Measurements from ENCODE around the gene TDRD9. TPM values are rescaled to one million over a fixed set of nuclear protein-coding genes. Genes with fewer than 3 reads are reported as not detected.

Gene TDRD9
- total RNA-seq, 1 donor from 2014 or later, result not detected

DNA sequence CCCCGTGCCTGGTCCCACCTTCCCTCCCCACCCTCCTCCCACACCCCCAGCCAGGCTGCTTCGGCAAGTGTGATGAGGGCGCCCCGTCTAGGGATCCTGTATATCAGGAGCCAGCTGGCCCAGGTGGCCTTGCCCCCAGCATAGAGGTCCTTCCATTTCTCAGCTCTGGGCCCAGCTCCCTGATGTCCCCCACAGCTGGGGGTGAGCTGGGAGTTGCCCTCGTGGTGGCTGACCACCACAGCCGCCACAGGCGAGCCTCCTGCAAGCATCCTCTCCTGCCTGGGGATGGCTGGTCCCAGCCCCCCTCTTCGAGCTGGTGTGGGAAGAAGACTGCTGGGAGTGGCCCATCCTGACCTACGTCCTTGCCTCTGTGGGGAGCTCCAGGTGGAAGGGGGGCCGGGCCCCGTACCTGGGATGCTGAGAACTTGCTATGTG is 164.7 kb downstream of the TDRD9 start:
- Mint-ChIP-seq H3K4me1 (ENCODE audit: low read depth) (peaks cover 7% of the 10 kb centered on the region), H3K9me3 (ENCODE audit: low read depth) (no peaks in the 10 kb centered on the region), H3K27ac (no peak overlapping the region), H3K4me3 (ENCODE audit: low read depth) (no peak overlapping the region), H3K27me3 (peaks cover 9% of the 10 kb centered on the region), H3K36me3 (ENCODE audit: insufficient read depth) (no peaks in the 10 kb centered on the region)
- no peak for DNase-seq (ENCODE audit: low spot score, unreplicated experiment)
- TF ChIP-seq, protein P1, sequence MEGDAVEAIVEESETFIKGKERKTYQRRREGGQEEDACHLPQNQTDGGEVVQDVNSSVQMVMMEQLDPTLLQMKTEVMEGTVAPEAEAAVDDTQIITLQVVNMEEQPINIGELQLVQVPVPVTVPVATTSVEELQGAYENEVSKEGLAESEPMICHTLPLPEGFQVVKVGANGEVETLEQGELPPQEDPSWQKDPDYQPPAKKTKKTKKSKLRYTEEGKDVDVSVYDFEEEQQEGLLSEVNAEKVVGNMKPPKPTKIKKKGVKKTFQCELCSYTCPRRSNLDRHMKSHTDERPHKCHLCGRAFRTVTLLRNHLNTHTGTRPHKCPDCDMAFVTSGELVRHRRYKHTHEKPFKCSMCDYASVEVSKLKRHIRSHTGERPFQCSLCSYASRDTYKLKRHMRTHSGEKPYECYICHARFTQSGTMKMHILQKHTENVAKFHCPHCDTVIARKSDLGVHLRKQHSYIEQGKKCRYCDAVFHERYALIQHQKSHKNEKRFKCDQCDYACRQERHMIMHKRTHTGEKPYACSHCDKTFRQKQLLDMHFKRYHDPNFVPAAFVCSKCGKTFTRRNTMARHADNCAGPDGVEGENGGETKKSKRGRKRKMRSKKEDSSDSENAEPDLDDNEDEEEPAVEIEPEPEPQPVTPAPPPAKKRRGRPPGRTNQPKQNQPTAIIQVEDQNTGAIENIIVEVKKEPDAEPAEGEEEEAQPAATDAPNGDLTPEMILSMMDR (IDR thresholded peaks at IDR 0.05; ENCODE audit: unreplicated experiment), result no peak

GRCh38 chr14:104093366-104094055 is 165.3 kb downstream of the TDRD9 start:
- peaks cover 3% of the 10 kb centered on the region for H3K4me1 Mint-ChIP-seq (ENCODE audit: low read depth)
- peaks cover 11% of the 10 kb centered on the region for H3K27me3 Mint-ChIP-seq
- no peak for DNase-seq (ENCODE audit: low spot score, unreplicated experiment)
- H3K27ac Mint-ChIP-seq, result no peak overlapping the region
- H3K36me3 Mint-ChIP-seq (ENCODE audit: insufficient read depth), result no peaks in the 10 kb centered on the region
- H3K9me3 Mint-ChIP-seq (ENCODE audit: low read depth), result no peaks in the 10 kb centered on the region
- TF ChIP-seq, protein P1 (IDR thresholded peaks at IDR 0.05; ENCODE audit: unreplicated experiment), result no peak
- no peak overlapping the region for H3K4me3 Mint-ChIP-seq (ENCODE audit: low read depth)

- Mint-ChIP-seq H3K36me3 (ENCODE audit: insufficient read depth) (no peaks in the 10 kb centered on the region), H3K4me3 (ENCODE audit: low read depth) (no peak overlapping the region), H3K9me3 (ENCODE audit: low read depth) (no peaks in the 10 kb centered on the region), H3K27ac (no peak overlapping the region), H3K4me1 (ENCODE audit: low read depth) (peaks cover 3% of the 10 kb centered on the region), H3K27me3 (peaks cover 11% of the 10 kb centered on the region)
- TF ChIP-seq, protein P1 (IDR thresholded peaks at IDR 0.05; ENCODE audit: unreplicated experiment), result no peak
- DNase-seq (ENCODE audit: low spot score, unreplicated experiment), result no peak
These were observed 165.9 kb downstream of the TDRD9 start for GRCh38 chr14:104094056-104094708.

DNA sequence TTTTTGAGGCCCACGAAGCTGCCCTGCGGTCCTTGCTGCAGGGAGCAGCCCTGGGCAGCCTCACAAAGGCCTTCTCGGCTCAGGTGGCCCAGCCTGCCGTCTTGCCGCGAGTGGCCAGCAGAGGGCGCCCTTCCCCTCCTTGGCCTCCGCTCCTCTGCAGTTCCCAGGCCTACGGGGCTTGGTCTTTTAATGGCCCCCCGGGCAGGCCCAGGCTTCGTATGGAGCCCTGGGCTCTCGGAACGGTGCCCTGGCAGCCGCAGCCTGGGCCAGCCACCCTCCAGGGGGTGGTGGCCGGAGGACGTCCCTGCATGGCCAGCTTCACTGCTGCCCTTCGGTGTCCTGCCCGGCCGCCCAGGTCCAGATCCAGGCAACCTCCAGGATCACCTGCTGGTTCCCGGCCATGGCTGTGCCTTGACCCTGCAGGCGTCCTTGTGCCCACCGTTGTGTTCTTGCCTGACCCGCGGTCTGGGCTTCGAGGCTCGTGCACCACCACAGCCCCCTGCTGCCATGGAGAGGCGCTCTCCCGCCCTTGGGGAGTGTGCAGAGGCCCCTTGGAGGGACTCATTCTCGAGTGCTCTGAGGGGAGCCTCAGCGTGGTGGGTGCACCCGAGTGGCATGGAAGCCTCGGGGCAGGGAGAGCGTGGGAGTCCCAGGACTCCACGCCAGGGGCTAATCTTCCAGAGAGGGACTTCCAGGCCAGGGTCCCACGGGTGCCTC is 166.6 kb downstream of the TDRD9 start:
- DNase-seq (ENCODE audit: low spot score, unreplicated experiment), result peak; percentile 91
- TF ChIP-seq, protein P1 (IDR thresholded peaks at IDR 0.05; ENCODE audit: unreplicated experiment), result peak; percentile 99
- Mint-ChIP-seq H3K4me3 (ENCODE audit: low read depth) (no peak overlapping the region), H3K9me3 (ENCODE audit: low read depth) (no peaks in the 10 kb centered on the region), H3K36me3 (ENCODE audit: insufficient read depth) (no peaks in the 10 kb centered on the region), H3K27me3 (peaks cover 11% of the 10 kb centered on the region), H3K4me1 (ENCODE audit: low read depth) (peaks cover 3% of the 10 kb centered on the region), H3K27ac (no peak overlapping the region)
